Lung (tissue), 12 donors: ENCODE results near the gene ERC2. TPM values are rescaled to one million over a fixed set of nuclear protein-coding genes. Genes with fewer than 3 reads are reported as not detected.

Source experiments
- ATAC-seq: fragments of 200-7000 bp; cut with Tn5 transposase; one replicate; pipeline ENCODE4 v1.9.1; 2020; ENCODE audit warnings: moderate number of reproducible peaks; ENCODE audit not compliant: insufficient read depth, low FRiP score
- DNase-seq, 3 donors: peaks; one replicate each; pipeline ENCODE4 v3.0.0-alpha.2; 2013 to 2017
- H3K27ac ChIP-seq, 2 donors: one replicate each; pipeline ENCODE4 v1.5.1; 2013; ENCODE audit warnings: mild to moderate bottlenecking in 2 of 2, moderate library complexity in 2 of 2, control low read depth in 1 of 2, inconsistent platforms in 1 of 2, low read depth in 1 of 2, low read length in 1 of 2
- H3K27me3 ChIP-seq, 3 donors: one replicate each; pipeline ENCODE4 v1.5.1; 2013; ENCODE audit warnings: low read length in 2 of 3; ENCODE audit not compliant: control insufficient read depth in 3 of 3, insufficient read depth in 3 of 3
- H3K36me3 ChIP-seq, 4 donors: one replicate each; pipeline ENCODE4 v1.5.1; 2013; ENCODE audit warnings: low read length in 4 of 4, mild to moderate bottlenecking in 1 of 4, moderate library complexity in 1 of 4; ENCODE audit not compliant: control insufficient read depth in 4 of 4, insufficient read depth in 4 of 4
- H3K4me1 ChIP-seq, 5 donors: one replicate each; pipeline ENCODE4 v1.5.1; 2013; ENCODE audit warnings: low read length in 5 of 5, mild to moderate bottlenecking in 2 of 5, moderate library complexity in 1 of 5; ENCODE audit not compliant: control insufficient read depth in 5 of 5, insufficient read depth in 5 of 5
- H3K4me3 ChIP-seq: one replicate; pipeline ENCODE4 v1.5.1; 2013; ENCODE audit warnings: mild to moderate bottlenecking, control low read depth, moderate library complexity
- H3K9ac ChIP-seq, 2 donors: one replicate each; pipeline ENCODE4 v1.5.1; 2013; ENCODE audit warnings: low read length in 2 of 2, control low read depth in 1 of 2; ENCODE audit not compliant: insufficient read depth in 1 of 2
- H3K9me3 ChIP-seq, 4 donors: one replicate each; pipeline ENCODE4 v1.5.1; 2013; ENCODE audit warnings: low read length in 3 of 4, mild to moderate bottlenecking in 1 of 4, moderate library complexity in 1 of 4; ENCODE audit not compliant: control insufficient read depth in 4 of 4, insufficient read depth in 3 of 4
- CTCF ChIP-seq: IDR thresholded peaks from 2 replicates; pipeline ENCODE4 v1.5.1; 2012; ENCODE audit warnings: mild to moderate bottlenecking; ENCODE audit errors: control extremely low read depth, extremely low read depth
- WGBS, 2 donors: extraction: QIAGEN DNeasy Blood & Tissue Kit; methylation state at CpG; one replicate each; pipeline ENCODE4 v1.1.7; 2013; 5-methylcytosine and 5-hydroxymethylcytosine counted together
- polyA plus RNA-seq, 2 donors: library from polyadenylated mRNA; stranded (reverse); fragments of 200-250 nt; gene quantifications; one replicate each; pipeline ENCODE4 v1.2.1, GENCODE V29; 2013
- total RNA-seq, 2 donors: library from RNA; depleted of rRNA in 1 of 2; stranded (reverse); fragments of >200 nt in 1 of 2; gene quantifications; one replicate each; pipeline ENCODE4 v1.2.1, GENCODE V29; 2014 to 2021
- donor health status: control.
- donor health status: control.
- donor health status: Bipolar disorder and iron deficiency.
- donor health status: healthy.
- donor health status: DM: yes; HTN: yes; CAD: no.

Gene ERC2
- total and polyA plus RNA-seq, 4 donors = 0.20 to 3.5 (median 0.97) TPM

DNA sequence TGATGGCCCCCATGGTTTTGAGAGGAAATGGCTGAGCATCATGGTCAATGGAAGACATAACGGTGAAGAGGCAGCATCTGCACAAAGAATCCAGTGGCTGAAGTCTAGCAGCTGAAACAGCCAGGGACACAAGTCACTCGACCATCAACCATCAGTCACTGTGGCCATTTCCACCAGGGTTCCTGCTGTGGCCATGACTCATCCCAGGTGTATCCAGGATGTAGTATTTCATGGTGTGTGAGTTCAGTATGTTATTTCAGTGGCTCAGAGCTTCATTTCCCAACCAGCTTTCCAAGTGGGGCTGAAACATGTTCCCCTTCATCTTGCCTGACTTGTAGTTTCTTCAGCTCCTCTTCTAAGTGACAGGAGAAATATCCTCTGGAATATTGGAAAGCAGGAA lies 933.4 kb downstream of the ERC2 start:
- Histone ChIP-seq H3K4me3 (no peak overlapping the region), H3K27me3 (no peaks in the 10 kb centered on the region), H3K36me3 (no peaks in the 10 kb centered on the region), H3K9ac (no peak overlapping the region), H3K4me1 (no peaks in the 10 kb centered on the region), H3K27ac (no peak overlapping the region), H3K9me3 (no peaks in the 10 kb centered on the region)
- WGBS, 2 donors = 80 to 81% methylated on average over 2 of the region's 2 CpGs
- DNase-seq = no peak
- ATAC-seq = no peak
- no peak for TF ChIP-seq CTCF

DNA sequence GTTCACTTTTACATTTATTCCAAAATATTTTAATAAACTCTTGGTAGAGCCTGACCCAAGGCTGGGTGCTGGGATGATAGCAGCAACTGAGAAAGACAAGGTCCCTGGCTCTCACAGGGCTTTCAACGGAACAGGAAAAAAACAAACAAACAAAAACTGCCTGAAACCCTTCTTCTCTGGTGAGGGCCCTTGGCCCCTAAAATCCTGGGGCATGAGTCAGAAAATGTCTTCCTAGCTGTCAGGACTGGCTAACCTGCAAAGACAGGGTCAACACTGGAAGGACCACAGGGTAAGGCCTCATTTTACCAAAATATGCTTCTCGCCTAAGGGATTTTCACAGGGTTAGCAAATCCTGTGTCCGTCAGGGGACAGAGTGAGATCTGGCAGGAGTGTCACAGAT lies 935.5 kb downstream of the ERC2 start:
- no peak for ATAC-seq
- WGBS, 2 donors = 92 to 94% methylated on average over 3 of the region's 3 CpGs
- DNase-seq = no peak

GRCh38 chr3:55531321-55531720 lies 936.9 kb downstream of the ERC2 start:
- no peaks in the 10 kb centered on the region for H3K9me3 ChIP-seq
- H3K4me1 ChIP-seq = no peaks in the 10 kb centered on the region
- H3K27ac ChIP-seq = no peak overlapping the region
- ATAC-seq (no peak), DNase-seq (no peak)
- no peak for TF ChIP-seq CTCF
- H3K4me3 ChIP-seq = no peak overlapping the region
- no peak overlapping the region for H3K9ac ChIP-seq
- H3K27me3 ChIP-seq = no peaks in the 10 kb centered on the region
- WGBS, 2 donors = 61 to 82% methylated on average over 1 of the region's 1 CpG
- H3K36me3 ChIP-seq = no peaks in the 10 kb centered on the region

More for the DNA sequence above, 935.5 kb downstream of the ERC2 start:
- no peaks in the 10 kb centered on the region for H3K36me3 ChIP-seq
- H3K27me3 ChIP-seq = no peaks in the 10 kb centered on the region
- H3K27ac ChIP-seq = no peak overlapping the region
- no peaks in the 10 kb centered on the region for H3K4me1 ChIP-seq
- H3K9ac ChIP-seq = no peak overlapping the region
- no peak overlapping the region for H3K4me3 ChIP-seq
- H3K9me3 ChIP-seq = no peaks in the 10 kb centered on the region
- TF ChIP-seq CTCF = no peak

DNA sequence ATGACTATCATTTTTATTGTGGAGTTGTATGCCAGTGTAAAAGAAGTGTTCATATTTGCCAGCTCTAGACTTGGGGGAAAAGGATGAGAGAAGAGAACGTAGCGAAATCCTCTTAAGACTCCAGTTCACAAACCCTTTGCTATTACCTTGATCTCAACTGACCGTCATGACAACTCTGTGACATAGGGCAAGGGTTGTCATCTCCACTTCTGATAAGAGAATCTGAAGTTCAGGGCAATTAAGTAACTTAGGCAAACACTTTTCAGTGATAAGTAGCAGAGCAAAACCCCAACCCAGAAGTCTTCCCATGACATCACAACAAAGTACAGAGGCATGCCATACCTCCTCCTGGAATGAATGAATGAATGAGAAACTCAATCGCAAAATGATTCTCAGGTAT lies 940.9 kb downstream of the ERC2 start:
- no peak for TF ChIP-seq CTCF
- DNase-seq = no peak
- H3K4me1 ChIP-seq = peaks cover 0 to under 1% (median 0%) of the 10 kb centered on the region in 5 donors
- no peaks in the 10 kb centered on the region for H3K27me3 ChIP-seq
- 90 to 96% methylated on average over 4 of the region's 4 CpGs for WGBS, 2 donors
- ATAC-seq = no peak
- H3K4me3 ChIP-seq = no peak overlapping the region
- no peaks in the 10 kb centered on the region for H3K9me3 ChIP-seq
- H3K36me3 ChIP-seq = no peaks in the 10 kb centered on the region
- H3K27ac ChIP-seq = no peak overlapping the region
- H3K9ac ChIP-seq = no peak overlapping the region
